IgD-negative memory B cell (primary cell): Measurements from ENCODE around the gene CR1. TPM values are rescaled to one million over a fixed set of nuclear protein-coding genes. Genes with fewer than 3 reads are reported as not detected.
"Not testable (repeated sequence)": the region's sequence is repeated elsewhere in the genome, so short reads cannot be mapped to it uniquely, and the experiment has no call there.

Experiments used
- H3K27ac Mint-ChIP-seq, 3 donors: one replicate each; pipeline ENCODE4 v1.8.0; 2020 to 2022; ENCODE audit warnings: mild to moderate bottlenecking in 3 of 3, mixed read lengths in 3 of 3, moderate library complexity in 1 of 3
- H3K27me3 Mint-ChIP-seq: one replicate; pipeline ENCODE4 v1.8.0; 2021; ENCODE audit warnings: mixed read lengths
- H3K36me3 Mint-ChIP-seq: one replicate; pipeline ENCODE4 v1.8.0; 2020; ENCODE audit warnings: mild to moderate bottlenecking, mixed read lengths
- H3K4me1 Mint-ChIP-seq, 3 donors: one replicate each; pipeline ENCODE4 v1.8.0; 2020 to 2022; ENCODE audit warnings: mixed read lengths in 3 of 3, mild to moderate bottlenecking in 1 of 3
- H3K4me3 Mint-ChIP-seq, 4 donors: one replicate each; pipeline ENCODE4 v1.8.0; 2020 to 2022; ENCODE audit warnings: mild to moderate bottlenecking in 4 of 4, mixed read lengths in 4 of 4, moderate library complexity in 3 of 4
- H3K9me3 Mint-ChIP-seq, 3 donors: one replicate each; pipeline ENCODE4 v1.8.0; 2020 to 2021; ENCODE audit warnings: mixed read lengths in 3 of 3, mild to moderate bottlenecking in 1 of 3
- polyA plus RNA-seq: library from polyadenylated mRNA; unstranded; fragments of 300-500 nt; fragmentation: Illumina TruSeq; gene quantifications from one replicate; pipeline ENCODE4 v1.2.3, GENCODE V29; 2021

CR1 gene
- polyA plus RNA-seq, 1 donor from 2014 or later: 37.3 TPM

DNA sequence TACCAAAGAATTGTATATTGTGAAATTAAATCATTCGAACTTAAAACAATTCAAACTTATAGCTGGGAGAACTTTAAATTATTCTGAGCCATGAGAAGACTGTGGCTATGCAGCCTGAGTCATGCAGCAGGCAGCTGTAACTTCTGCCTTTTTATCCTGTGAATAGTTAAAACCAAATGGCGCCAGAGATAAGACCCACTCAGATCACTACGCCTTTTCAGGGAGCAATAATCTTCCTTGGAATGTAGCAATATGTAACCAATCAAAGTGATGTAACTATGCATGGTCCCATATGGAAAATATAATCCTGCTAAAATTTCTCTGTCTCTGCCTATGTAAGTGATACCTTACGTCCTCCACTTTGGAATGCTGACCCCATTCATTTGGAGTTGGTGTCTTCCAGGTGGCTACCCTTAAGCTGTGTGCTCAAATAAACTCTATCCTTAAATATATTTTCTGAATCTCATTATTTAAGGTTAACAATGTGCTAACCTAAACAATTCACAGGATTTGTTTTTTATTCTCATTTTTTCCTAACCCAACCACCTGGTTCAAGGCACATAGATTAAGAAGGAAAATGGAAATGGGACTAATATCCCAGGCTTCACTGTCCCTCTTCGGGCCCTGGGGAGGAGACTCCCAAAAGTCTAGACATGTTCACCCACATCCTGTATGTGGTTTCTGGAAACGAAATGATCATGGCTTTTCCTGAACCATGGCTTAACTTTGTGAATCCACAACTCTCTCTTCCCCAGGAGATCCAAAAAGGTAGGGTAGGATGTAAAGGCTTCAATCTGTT, 184.8 kb downstream of the CR1 start:
- H3K4me3 Mint-ChIP-seq, H3K27me3 Mint-ChIP-seq, H3K27ac Mint-ChIP-seq, H3K36me3 Mint-ChIP-seq, H3K9me3 Mint-ChIP-seq, H3K4me1 Mint-ChIP-seq: not testable (repeated sequence)

DNA sequence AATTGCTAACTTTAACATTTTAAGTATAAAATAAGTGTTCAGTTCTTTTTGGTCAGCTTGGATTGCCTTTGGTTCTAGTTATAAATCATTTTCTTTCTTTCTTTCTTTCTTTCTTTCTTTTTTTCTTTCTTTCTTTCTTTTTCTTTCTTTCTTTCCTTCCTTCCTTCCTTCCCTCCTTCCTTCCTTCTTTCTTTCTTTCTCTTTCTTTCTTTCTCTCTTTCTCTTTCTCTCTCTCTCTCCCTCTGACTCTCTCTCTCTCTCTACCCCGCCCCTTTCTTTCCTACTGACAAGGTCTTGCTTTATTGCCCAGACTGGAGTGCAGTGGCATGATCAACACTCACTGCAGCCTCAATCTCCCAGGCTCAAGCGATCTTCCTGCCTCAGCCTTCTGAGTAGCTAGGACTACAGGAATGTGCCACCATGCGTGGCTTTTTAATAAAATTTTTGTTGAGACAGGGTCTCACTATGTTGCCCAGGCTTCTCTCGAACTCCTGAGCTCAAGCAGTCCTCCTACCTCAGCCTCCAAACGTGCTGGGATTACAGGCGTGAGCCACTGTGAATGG, 187.0 kb downstream of the CR1 start:
- H3K27ac Mint-ChIP-seq, H3K9me3 Mint-ChIP-seq: not testable (repeated sequence)

DNA sequence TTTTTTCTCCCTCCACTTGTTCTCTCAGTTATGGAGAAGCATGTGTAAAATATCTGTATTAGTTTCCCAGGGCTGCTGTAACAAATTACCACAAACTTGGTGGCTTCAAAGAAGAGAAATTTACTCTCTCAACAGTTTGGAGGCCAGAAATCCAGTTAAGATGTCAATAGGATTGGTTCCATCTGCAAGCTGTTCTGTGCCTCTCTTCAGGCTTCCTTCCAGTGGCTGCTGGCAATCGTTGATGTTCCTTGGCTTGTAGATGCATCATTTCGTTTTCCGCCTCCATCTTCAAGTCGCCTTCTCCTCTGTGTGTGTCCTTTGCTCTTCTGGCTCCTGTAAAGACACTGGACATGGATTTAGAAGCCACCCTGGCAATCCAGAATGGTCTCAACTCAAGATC, 194.6 kb downstream of the CR1 start:
- H3K4me1 Mint-ChIP-seq, H3K27me3 Mint-ChIP-seq, H3K27ac Mint-ChIP-seq: not testable (repeated sequence)

More for the DNA sequence above, 187.0 kb downstream of the CR1 start:
- not testable (repeated sequence) for H3K4me1 Mint-ChIP-seq, H3K27me3 Mint-ChIP-seq, H3K4me3 Mint-ChIP-seq, H3K36me3 Mint-ChIP-seq

DNA sequence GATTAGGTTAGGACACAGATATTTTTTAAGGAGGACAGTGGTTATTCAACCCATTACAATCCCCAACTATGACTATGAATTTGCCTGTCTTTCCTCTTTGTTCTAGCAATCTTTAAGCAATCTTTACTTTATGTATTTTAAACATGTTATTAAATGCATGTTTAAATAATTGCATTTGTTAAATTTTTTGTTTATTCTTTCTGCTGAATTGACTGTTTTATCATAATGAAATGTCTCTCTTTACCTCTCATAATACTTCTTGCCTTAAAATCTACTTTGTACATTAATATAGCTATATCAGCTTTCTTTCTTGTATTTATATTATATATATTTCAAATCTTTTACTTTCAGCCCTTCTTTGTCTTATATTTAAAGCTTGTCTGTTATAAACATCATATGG, 195.1 kb downstream of the CR1 start:
- H3K27me3 Mint-ChIP-seq: peaks cover 7% of the 10 kb centered on the region
- H3K27ac Mint-ChIP-seq: no peak overlapping the region
- no peaks in the 10 kb centered on the region for H3K4me1 Mint-ChIP-seq
- peaks cover 0 to 1% (median 0%) of the 10 kb centered on the region in 3 donors for H3K9me3 Mint-ChIP-seq
- H3K36me3 Mint-ChIP-seq: no peaks in the 10 kb centered on the region
- H3K4me3 Mint-ChIP-seq: no peak overlapping the region

More for the DNA sequence above, 194.6 kb downstream of the CR1 start:
- not testable (repeated sequence) for H3K4me3 Mint-ChIP-seq, H3K36me3 Mint-ChIP-seq, H3K9me3 Mint-ChIP-seq

Other genes starting within 250 kb of the CR1 start
- gene CD55, start 174.5 kb upstream of the CR1 start, polyA plus RNA-seq: 111 TPM
- 44.7 TPM for gene CR2, start 41.8 kb upstream of the CR1 start, polyA plus RNA-seq
- not detected for gene CR1L, start 149.0 kb downstream of the CR1 start, polyA plus RNA-seq